ENCODE measurements around the gene GPBP1L1. TPM values are rescaled to one million over a fixed set of nuclear protein-coding genes. Genes with fewer than 3 reads are reported as not detected.
"Not testable (repeated sequence)": the region's sequence is repeated elsewhere in the genome, so short reads cannot be mapped to it uniquely, and the experiment has no call there.

GPBP1L1 gene
- total and polyA plus RNA-seq, 7 experiments from 2014 or later = 104 to 180 (median 112) TPM

DNA sequence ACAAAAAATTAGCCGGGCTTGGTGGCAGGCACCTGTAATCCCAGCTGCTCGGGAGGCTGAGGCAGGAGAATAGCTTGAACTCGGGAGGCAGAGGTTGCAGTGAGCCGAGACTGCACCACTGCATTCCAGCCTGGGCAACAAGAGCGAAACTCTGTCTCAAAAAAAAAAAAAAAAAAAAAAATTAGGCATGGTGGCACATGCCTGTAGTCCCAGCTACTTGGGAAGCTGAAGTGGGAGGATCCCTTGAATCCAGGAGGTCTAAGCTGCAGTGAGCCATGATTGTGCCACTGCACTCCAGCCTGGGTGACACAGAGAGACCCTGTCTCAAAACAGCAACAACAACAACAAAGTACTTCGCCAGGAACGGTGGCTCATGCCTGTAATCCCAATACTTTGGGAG is 9.8 kb downstream of the GPBP1L1 start:
- POLR2A ChIA-PET = interaction anchor here (1.4 kb wide), 1 partner anchor 10 kb away, joined by 4 read pairs; the partner anchor contains the start of gene GPBP1L1
- peak overlapping the region in 4 of 9 donors; percentile 17 to 71 (median 23) for H3K27ac Mint-ChIP-seq
- H3K27me3 ChIP-seq (ENCODE audit: control insufficient read depth in 2 of 2, insufficient read depth in 2 of 2, low read length in 2 of 2) = not testable (repeated sequence)

DNA sequence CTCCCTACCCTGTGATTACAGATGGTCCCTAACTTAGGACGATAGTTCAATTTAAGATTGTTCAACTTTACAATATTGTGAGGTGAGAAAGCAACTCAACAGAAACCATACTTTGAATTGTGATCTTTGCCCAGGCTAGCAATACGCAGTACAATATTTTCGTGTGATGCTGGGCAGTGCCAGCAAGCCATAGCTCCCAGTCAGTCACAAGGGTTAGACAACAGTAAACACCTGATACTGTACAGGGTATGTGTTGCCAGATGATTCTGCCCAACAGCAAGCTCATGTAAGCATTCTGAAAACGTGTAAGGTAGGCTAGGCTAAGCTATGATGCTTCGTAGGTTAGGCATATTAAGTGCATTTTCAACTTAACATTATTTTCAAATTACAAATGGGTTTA is 11.9 kb downstream of the GPBP1L1 start:
- H3K27me3 Mint-ChIP-seq = no peaks in the 10 kb centered on the region
- H3K36me3 ChIP-seq (ENCODE audit: control insufficient read depth in 2 of 3, insufficient read depth in 3 of 3, low read length in 3 of 3) = no peaks in the 10 kb centered on the region
- peak overlapping the region in 3 of 10 donors; percentile 3 to 67 (median 12) for H3K4me3 Mint-ChIP-seq
- intact Hi-C loops (cut with micrococcal nuclease) = no loop called here
- DNase-seq (no peak), ATAC-seq (no peak)
- H3K27me3 ChIP-seq (ENCODE audit: control insufficient read depth in 2 of 2, insufficient read depth in 2 of 2, low read length in 2 of 2) = no peaks in the 10 kb centered on the region
- H3K4me3 ChIP-seq (ENCODE audit: low read length) = no peak overlapping the region
- no peaks in the 10 kb centered on the region for H3K9me3 Mint-ChIP-seq
- POLR2A ChIA-PET = interaction anchor here (0.5 kb wide), 1 partner anchor 855 kb away, joined by 5 read pairs; no protein-coding TSS in a partner anchor
- H3K27ac Mint-ChIP-seq = peak overlapping the region in 1 of 9 donors; percentile 56
- CTCF ChIA-PET = no interaction called here
- H3K4me1 ChIP-seq (ENCODE audit: control insufficient read depth in 2 of 2, insufficient read depth in 2 of 2, low read length in 2 of 2) = peaks cover 22 to 31% of the 10 kb centered on the region in 2 donors
- no peak overlapping the region for H3K27ac ChIP-seq (ENCODE audit: low read depth, low read length)
- no peaks in the 10 kb centered on the region for H3K9me3 ChIP-seq (ENCODE audit: control insufficient read depth in 2 of 3, low read length in 3 of 3)
- H3K36me3 Mint-ChIP-seq = peaks cover 0 to 16% (median 7%) of the 10 kb centered on the region in 5 donors
- peaks cover 30 to 92% (median 79%) of the 10 kb centered on the region in 7 donors for H3K4me1 Mint-ChIP-seq

More for the DNA sequence above, 9.8 kb downstream of the GPBP1L1 start:
- H3K4me3 ChIP-seq (ENCODE audit: low read length); H3K27ac ChIP-seq (ENCODE audit: low read depth, low read length); intact Hi-C loops (cut with micrococcal nuclease); ATAC-seq; DNase-seq; CTCF ChIA-PET; H3K27me3 Mint-ChIP-seq; H3K9me3 Mint-ChIP-seq; H3K9me3 ChIP-seq (ENCODE audit: control insufficient read depth in 2 of 3, low read length in 3 of 3); H3K36me3 ChIP-seq (ENCODE audit: control insufficient read depth in 2 of 3, insufficient read depth in 3 of 3, low read length in 3 of 3): not testable (repeated sequence)
- peak overlapping the region in 4 of 10 donors; percentile 14 to 54 (median 30) for H3K4me3 Mint-ChIP-seq
- peaks cover 36 to 39% of the 10 kb centered on the region in 2 donors for H3K4me1 ChIP-seq (ENCODE audit: control insufficient read depth in 2 of 2, insufficient read depth in 2 of 2, low read length in 2 of 2)
- H3K36me3 Mint-ChIP-seq = peaks cover 0 to 16% (median 10%) of the 10 kb centered on the region in 5 donors
- H3K4me1 Mint-ChIP-seq = peaks cover 31 to 97% (median 86%) of the 10 kb centered on the region in 7 donors

DNA sequence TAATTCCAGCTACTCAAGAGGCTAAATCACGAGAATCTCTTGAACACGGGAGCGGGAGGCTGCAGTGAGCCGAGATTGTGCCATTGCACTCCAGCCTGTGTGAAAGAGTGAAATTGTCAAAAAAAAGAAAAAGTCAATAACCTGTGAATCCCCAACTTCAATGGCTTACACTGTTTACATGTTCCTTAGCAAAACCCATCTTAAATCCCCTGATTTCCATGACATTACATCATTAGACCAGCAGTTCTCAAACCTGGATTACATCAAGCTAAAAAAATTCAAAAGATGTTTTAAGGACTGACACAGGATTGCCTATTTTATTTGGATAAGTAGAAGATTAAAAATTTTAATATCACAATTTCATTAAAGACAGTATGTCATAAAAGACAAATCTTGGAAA is 12.4 kb downstream of the GPBP1L1 start:
- Mint-ChIP-seq H3K9me3 (no peaks in the 10 kb centered on the region), H3K4me3 (peak overlapping the region in 2 of 10 donors; percentile 22 to 34), H3K36me3 (peaks cover 0 to 16% (median 7%) of the 10 kb centered on the region in 5 donors), H3K27me3 (no peaks in the 10 kb centered on the region), H3K27ac (peak overlapping the region in 2 of 9 donors; percentile 12 to 31), H3K4me1 (peaks cover 24 to 92% (median 79%) of the 10 kb centered on the region in 7 donors)
- DNase-seq = no peak
- POLR2A ChIA-PET = interaction anchor here (1.9 kb wide), 1 partner anchor 10 kb away, joined by 7 read pairs; no protein-coding TSS in a partner anchor
- intact Hi-C loops (cut with micrococcal nuclease) = no loop called here
- Histone ChIP-seq H3K27ac (ENCODE audit: low read depth, low read length) (no peak overlapping the region), H3K4me3 (ENCODE audit: low read length) (no peak overlapping the region), H3K4me1 (ENCODE audit: control insufficient read depth in 2 of 2, insufficient read depth in 2 of 2, low read length in 2 of 2) (peaks cover 19 to 26% of the 10 kb centered on the region in 2 donors), H3K36me3 (ENCODE audit: control insufficient read depth in 2 of 3, insufficient read depth in 3 of 3, low read length in 3 of 3) (no peaks in the 10 kb centered on the region), H3K9me3 (ENCODE audit: control insufficient read depth in 2 of 3, low read length in 3 of 3) (no peaks in the 10 kb centered on the region), H3K27me3 (ENCODE audit: control insufficient read depth in 2 of 2, insufficient read depth in 2 of 2, low read length in 2 of 2) (no peaks in the 10 kb centered on the region)
- ATAC-seq = no peak
- CTCF ChIA-PET = no interaction called here

DNA sequence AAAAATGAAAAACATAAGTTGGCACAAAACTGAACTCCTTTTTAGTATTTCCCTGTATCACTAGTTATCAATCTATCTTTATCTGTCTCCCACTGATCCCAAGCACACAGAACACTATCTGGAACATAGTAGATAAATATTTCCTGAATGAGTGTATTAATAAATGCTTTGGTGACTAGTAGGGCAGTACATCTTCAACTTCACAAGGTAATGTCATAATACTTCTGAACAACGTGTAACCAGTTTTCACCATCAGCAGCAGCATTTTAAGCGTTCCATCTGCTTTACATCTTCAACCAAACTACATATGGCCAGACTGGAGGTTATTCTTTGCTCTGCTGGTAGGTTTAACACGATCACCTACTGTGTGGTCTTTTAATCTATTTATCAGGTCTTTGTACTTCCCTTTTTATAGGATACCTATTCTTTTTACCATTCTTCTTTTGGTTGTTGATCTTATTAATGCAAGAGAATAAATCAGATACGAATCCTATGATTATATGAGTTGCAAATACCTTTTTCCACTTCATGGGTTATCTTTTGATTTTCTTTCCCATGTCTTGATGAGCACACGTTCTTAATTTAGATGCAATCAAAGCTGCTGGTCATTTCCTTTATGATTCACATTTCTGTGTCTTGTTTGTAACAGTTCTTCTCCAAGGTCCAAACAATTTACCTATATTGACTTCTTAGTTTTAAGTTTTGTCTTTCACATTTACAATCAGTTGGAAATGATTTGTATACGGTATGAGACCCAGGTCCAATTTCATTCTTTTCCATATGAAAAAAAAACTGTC is 16.3 kb downstream of the GPBP1L1 start:
- ChIA-PET CTCF (no interaction called here), POLR2A (interaction anchor here (3.7 kb wide), 1 partner anchor 16 kb away, joined by 18 read pairs; the partner anchor contains the start of gene GPBP1L1)
- no peaks in the 10 kb centered on the region for H3K9me3 ChIP-seq (ENCODE audit: control insufficient read depth in 2 of 3, low read length in 3 of 3)
- no peaks in the 10 kb centered on the region for H3K27me3 Mint-ChIP-seq
- H3K4me1 Mint-ChIP-seq = peaks cover 24 to 90% (median 75%) of the 10 kb centered on the region in 7 donors
- peak overlapping the region in 2 of 10 donors; percentile 11 to 40 for H3K4me3 Mint-ChIP-seq
- H3K4me3 ChIP-seq (ENCODE audit: low read length) = no peak overlapping the region
- intact Hi-C loops (cut with micrococcal nuclease) = no loop called here
- H3K27me3 ChIP-seq (ENCODE audit: control insufficient read depth in 2 of 2, insufficient read depth in 2 of 2, low read length in 2 of 2) = no peaks in the 10 kb centered on the region
- H3K36me3 ChIP-seq (ENCODE audit: control insufficient read depth in 2 of 3, insufficient read depth in 3 of 3, low read length in 3 of 3) = no peaks in the 10 kb centered on the region
- no peaks in the 10 kb centered on the region for H3K9me3 Mint-ChIP-seq
- no peak overlapping the region for H3K27ac ChIP-seq (ENCODE audit: low read depth, low read length)
- DNase-seq = no peak
- ATAC-seq = no peak
- H3K4me1 ChIP-seq (ENCODE audit: control insufficient read depth in 2 of 2, insufficient read depth in 2 of 2, low read length in 2 of 2) = peaks cover 7 to 11% of the 10 kb centered on the region in 2 donors
- H3K27ac Mint-ChIP-seq = peak overlapping the region in 2 of 9 donors; percentile 13 to 48
- H3K36me3 Mint-ChIP-seq = peaks cover 0 to 24% (median 10%) of the 10 kb centered on the region in 5 donors

DNA sequence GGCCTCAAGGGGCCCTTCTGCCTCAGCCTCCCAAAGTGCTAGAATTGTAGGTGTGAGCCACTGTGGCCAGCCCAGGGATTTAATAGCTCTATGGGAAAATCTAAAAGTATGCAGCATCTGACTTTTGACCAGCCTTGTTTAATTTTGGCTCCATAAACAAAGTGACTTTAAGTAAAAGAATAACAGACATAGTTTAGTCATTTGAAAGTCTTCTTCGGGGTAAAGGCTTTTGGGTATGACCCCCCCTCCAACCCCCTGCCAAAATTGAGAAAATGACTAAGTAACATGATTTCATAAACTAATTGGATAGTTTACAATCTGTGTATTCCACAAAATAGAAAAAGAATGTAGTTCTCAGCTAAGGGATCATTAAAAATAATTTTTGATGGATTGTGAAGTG is 17.0 kb downstream of the GPBP1L1 start:
- Mint-ChIP-seq H3K27ac (peak overlapping the region in 2 of 9 donors; percentile 33 to 56), H3K9me3 (no peaks in the 10 kb centered on the region), H3K4me3 (no peak overlapping the region), H3K4me1 (peaks cover 24 to 85% (median 70%) of the 10 kb centered on the region in 7 donors), H3K27me3 (no peaks in the 10 kb centered on the region), H3K36me3 (peaks cover 0 to 22% (median 7%) of the 10 kb centered on the region in 5 donors)
- ATAC-seq = no peak
- H3K9me3 ChIP-seq (ENCODE audit: control insufficient read depth in 2 of 3, low read length in 3 of 3) = no peaks in the 10 kb centered on the region
- DNase-seq = no peak
- H3K4me3 ChIP-seq (ENCODE audit: low read length) = no peak overlapping the region
- CTCF ChIA-PET = no interaction called here
- H3K36me3 ChIP-seq (ENCODE audit: control insufficient read depth in 2 of 3, insufficient read depth in 3 of 3, low read length in 3 of 3) = no peaks in the 10 kb centered on the region
- intact Hi-C loops (cut with micrococcal nuclease) = no loop called here
- POLR2A ChIA-PET = no interaction called here
- peaks cover 7 to 11% of the 10 kb centered on the region in 2 donors for H3K4me1 ChIP-seq (ENCODE audit: control insufficient read depth in 2 of 2, insufficient read depth in 2 of 2, low read length in 2 of 2)
- no peak overlapping the region for H3K27ac ChIP-seq (ENCODE audit: low read depth, low read length)
- no peaks in the 10 kb centered on the region for H3K27me3 ChIP-seq (ENCODE audit: control insufficient read depth in 2 of 2, insufficient read depth in 2 of 2, low read length in 2 of 2)

DNA sequence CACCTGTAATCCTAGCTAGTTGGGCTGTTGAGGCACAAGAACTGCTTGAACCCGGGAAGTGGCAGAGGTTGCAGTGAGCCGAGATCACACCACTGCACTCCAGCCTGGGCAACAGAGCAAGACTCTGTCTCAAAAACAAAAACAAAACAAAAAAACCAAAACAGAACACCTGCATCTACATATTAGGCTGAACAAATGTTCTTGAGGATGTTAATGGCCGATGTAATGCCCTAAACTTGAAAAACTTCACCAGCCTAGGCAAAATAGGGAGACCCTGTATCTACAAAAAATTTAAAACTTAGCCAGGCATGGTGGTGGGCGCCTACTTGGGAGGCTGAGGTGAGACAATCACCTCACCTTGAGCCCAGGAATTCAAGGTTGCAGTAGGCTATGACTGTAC is 17.8 kb downstream of the GPBP1L1 start:
- Histone ChIP-seq H3K27me3 (ENCODE audit: control insufficient read depth in 2 of 2, insufficient read depth in 2 of 2, low read length in 2 of 2) (no peaks in the 10 kb centered on the region), H3K9me3 (ENCODE audit: control insufficient read depth in 2 of 3, low read length in 3 of 3) (no peaks in the 10 kb centered on the region), H3K27ac (ENCODE audit: low read depth, low read length) (no peak overlapping the region), H3K4me3 (ENCODE audit: low read length) (no peak overlapping the region), H3K4me1 (ENCODE audit: control insufficient read depth in 2 of 2, insufficient read depth in 2 of 2, low read length in 2 of 2) (peaks cover 7 to 11% of the 10 kb centered on the region in 2 donors), H3K36me3 (ENCODE audit: control insufficient read depth in 2 of 3, insufficient read depth in 3 of 3, low read length in 3 of 3) (no peaks in the 10 kb centered on the region)
- peaks cover 24 to 78% (median 63%) of the 10 kb centered on the region in 7 donors for H3K4me1 Mint-ChIP-seq
- H3K36me3 Mint-ChIP-seq = peaks cover 0 to 22% (median 7%) of the 10 kb centered on the region in 5 donors
- H3K27me3 Mint-ChIP-seq = no peaks in the 10 kb centered on the region
- peak overlapping the region in 1 of 9 donors; percentile 56 for H3K27ac Mint-ChIP-seq
- H3K4me3 Mint-ChIP-seq = no peak overlapping the region
- intact Hi-C loops (cut with micrococcal nuclease) = no loop called here
- ChIA-PET POLR2A (no interaction called here), CTCF (no interaction called here)
- DNase-seq (no peak), ATAC-seq (no peak)
- no peaks in the 10 kb centered on the region for H3K9me3 Mint-ChIP-seq

Measured in naive thymus-derived CD4-positive, alpha-beta T cell (primary cell).